Right lobe of liver (tissue), 6 donors: ENCODE results near the gene TRIO. TPM values are rescaled to one million over a fixed set of nuclear protein-coding genes. Genes with fewer than 3 reads are reported as not detected.

Experiments used
- ATAC-seq, 4 donors: fragments of 200-7000 bp; cut with Tn5 transposase; one replicate each; pipeline ENCODE4 v1.9.1; 2020; ENCODE audit warnings: mild to moderate bottlenecking in 4 of 4, moderate library complexity in 4 of 4
- DNase-seq, 3 donors: peaks; one replicate each; pipeline ENCODE4 v3.0.0-alpha.2; 2020
- H3K27ac ChIP-seq, 3 donors: fragments of 200-600 bp; one replicate each; pipeline ENCODE4 v1.8.0; 2022
- H3K27me3 ChIP-seq, 2 donors: fragments of 200-600 bp; one replicate each; pipeline ENCODE4 v1.8.0; 2022
- H3K36me3 ChIP-seq, 4 donors: fragments of 200-600 bp; sonication (generic) in 1 of 4; one replicate each; pipeline versions ENCODE4 v1.5.1 to v1.8.0; 2017 to 2022; ENCODE audit warnings: control low read depth in 1 of 4
- H3K4me1 ChIP-seq, 4 donors: fragments of 200-600 bp; sonication (generic) in 1 of 4; one replicate each; pipeline versions ENCODE4 v1.5.1 to v1.8.0; 2017 to 2022; ENCODE audit warnings: control low read depth in 1 of 4
- H3K4me3 ChIP-seq, 3 donors: fragments of 200-600 bp; one replicate each; pipeline ENCODE4 v1.8.0; 2022
- H3K9me3 ChIP-seq, 4 donors: fragments of 200-600 bp; sonication (generic) in 1 of 4; one replicate each; pipeline versions ENCODE4 v1.5.1 to v1.8.0; 2017 to 2022; ENCODE audit warnings: control low read depth in 1 of 4
- POLR2A ChIP-seq: fragments of 450-650 bp; IDR thresholded peaks from one replicate; pipeline ENCODE4 v1.6.1; 2017; ENCODE audit warnings: antibody characterized with exemption, mild to moderate bottlenecking
- WGBS: methylation state at CpG from one replicate; pipeline ENCODE4 v1.1.6; 2018; ENCODE audit warnings: low coverage, low lambda C conversion rate; ENCODE audit not compliant: insufficient coverage; ENCODE audit errors: missing lambda C conversion rate; 5-methylcytosine and 5-hydroxymethylcytosine counted together
- intact Hi-C, 2 donors: fragments of 100-400 bp; cut with DNase I; formaldehyde crosslinking; loops; one replicate each; pipeline versions ENCODE4 v1.11.2 to v1.14.1; 2022
- total RNA-seq, 6 experiments: library from RNA; depleted of rRNA in 2 of 6; stranded (reverse); fragments of >200 nt in 2 of 6; fragmentation: NEBNext Ultra II Directional in 3 of 6; extraction: Animal tissue kit (Norgen Biotek cat#: 25700) in 3 of 6; gene quantifications; one replicate each; pipeline versions ENCODE4 v1.1.0 to v1.2.4, GENCODE V29; 2016 to 2023
- TF ChIP-seq, protein P1 (sequence below), 4 donors: fragments of 200-600 bp in 3 of 4; fragments of 450-650 bp in 1 of 4; IDR thresholded peaks; one replicate each; pipeline versions ENCODE4 v1.5.1 to v1.8.0; 2016 to 2022; ENCODE audit warnings: antibody characterized with exemption in 4 of 4, mild to moderate bottlenecking in 2 of 4
- donor health status: DM: no; HTN: yes; CAD: no.
- donor health status: DM: no; HTN: no; CAD: no.
- donor health status: DM: no; HTN: no; CAD: no.
- donor health status: DM: no; HTN: yes; CAD: no.
- donor health status: DM: no; HTN: yes; CAD: no.

Gene TRIO
- total RNA-seq, 6 experiments from 2014 or later: 34.7 to 63.5 (median 50.2) TPM

DNA sequence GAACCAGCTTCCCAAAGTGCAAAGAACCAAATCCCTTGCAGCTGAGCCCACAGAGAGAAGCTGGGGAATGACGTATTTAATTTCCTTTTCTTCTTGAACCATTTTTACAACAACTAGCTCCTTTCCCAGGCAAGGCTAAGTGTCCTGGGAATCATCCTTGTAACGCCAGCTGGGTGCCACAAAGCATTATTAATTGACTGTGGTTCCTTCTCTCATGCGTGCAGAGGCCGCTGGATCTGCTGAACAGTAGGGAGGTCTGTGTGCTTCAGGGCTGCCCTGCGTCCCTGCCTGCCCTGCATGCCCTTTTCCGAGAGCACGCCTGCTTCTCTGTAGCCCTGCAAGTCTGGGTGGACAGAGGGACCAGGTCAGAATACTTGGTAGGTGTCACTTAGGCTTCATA is 314.3 kb downstream of the TRIO start:
- TF ChIP-seq, protein P1, sequence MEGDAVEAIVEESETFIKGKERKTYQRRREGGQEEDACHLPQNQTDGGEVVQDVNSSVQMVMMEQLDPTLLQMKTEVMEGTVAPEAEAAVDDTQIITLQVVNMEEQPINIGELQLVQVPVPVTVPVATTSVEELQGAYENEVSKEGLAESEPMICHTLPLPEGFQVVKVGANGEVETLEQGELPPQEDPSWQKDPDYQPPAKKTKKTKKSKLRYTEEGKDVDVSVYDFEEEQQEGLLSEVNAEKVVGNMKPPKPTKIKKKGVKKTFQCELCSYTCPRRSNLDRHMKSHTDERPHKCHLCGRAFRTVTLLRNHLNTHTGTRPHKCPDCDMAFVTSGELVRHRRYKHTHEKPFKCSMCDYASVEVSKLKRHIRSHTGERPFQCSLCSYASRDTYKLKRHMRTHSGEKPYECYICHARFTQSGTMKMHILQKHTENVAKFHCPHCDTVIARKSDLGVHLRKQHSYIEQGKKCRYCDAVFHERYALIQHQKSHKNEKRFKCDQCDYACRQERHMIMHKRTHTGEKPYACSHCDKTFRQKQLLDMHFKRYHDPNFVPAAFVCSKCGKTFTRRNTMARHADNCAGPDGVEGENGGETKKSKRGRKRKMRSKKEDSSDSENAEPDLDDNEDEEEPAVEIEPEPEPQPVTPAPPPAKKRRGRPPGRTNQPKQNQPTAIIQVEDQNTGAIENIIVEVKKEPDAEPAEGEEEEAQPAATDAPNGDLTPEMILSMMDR (IDR thresholded peaks at IDR 0.05): no peak
- no peak for TF ChIP-seq POLR2A
- Histone ChIP-seq H3K9me3 (no peaks in the 10 kb centered on the region), H3K27me3 (no peaks in the 10 kb centered on the region), H3K36me3 (peaks cover 0 to 26% (median 12%) of the 10 kb centered on the region in 4 donors), H3K4me3 (no peak overlapping the region), H3K27ac (no peak overlapping the region), H3K4me1 (no peaks in the 10 kb centered on the region)
- intact Hi-C loops: no loop called here
- ATAC-seq (no peak), DNase-seq (no peak)
- 92% methylated on average over 6 of the region's 7 CpGs for WGBS

DNA sequence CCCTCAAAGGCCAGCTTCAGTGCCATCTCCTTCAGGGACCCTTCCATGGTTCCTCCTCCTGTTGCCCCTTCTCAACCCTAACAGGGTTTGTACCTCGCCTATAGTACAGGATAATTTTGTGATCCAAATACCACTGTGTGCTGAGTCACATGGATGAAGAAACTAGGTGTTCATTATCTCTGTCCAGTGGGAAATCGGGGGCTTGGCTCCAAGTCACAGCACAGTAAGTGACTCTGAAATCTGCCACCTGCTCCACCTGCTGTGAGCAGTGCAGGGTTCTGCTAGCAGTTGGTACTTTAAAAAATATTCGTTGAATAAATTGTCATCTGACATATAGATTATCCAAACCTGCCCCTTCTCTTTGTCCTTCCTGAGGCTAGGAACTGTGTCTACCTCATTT is 315.3 kb downstream of the TRIO start:
- intact Hi-C loops: no loop called here
- Histone ChIP-seq H3K27ac (no peak overlapping the region), H3K4me3 (no peak overlapping the region), H3K27me3 (no peaks in the 10 kb centered on the region), H3K4me1 (no peaks in the 10 kb centered on the region), H3K36me3 (peaks cover 0 to 33% (median 16%) of the 10 kb centered on the region in 4 donors), H3K9me3 (no peaks in the 10 kb centered on the region)
- TF ChIP-seq, protein P1 (IDR thresholded peaks at IDR 0.05): no peak
- TF ChIP-seq POLR2A: no peak
- ATAC-seq (no peak), DNase-seq (no peak)
- 86% methylated on average over 3 of the region's 3 CpGs for WGBS

DNA sequence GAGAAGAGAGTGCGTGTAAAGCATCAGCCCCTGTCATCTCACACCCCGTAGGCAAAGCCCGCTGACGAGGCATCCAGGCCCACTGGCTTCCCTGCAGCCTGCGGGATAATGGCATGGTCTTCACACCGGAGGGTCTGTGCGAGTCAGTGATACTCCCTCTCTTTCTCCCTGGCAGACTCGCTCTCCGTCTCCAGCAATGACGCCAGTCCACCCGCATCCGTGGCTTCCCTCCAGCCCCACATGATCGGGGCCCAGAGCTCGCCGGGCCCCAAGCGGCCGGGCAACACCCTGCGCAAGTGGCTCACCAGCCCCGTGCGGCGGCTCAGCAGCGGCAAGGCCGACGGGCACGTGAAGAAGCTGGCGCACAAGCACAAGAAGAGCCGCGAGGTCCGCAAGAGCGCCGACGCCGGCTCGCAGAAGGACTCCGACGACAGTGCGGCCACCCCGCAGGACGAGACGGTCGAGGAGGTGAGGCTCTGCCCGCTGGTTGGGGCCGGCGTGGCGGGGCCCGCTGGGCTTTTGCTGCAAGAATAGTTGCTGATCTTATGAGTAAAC is 317.8 kb downstream of the TRIO start:
- no peak overlapping the region for H3K27ac ChIP-seq
- DNase-seq (no peak), ATAC-seq (no peak)
- no peaks in the 10 kb centered on the region for H3K27me3 ChIP-seq
- intact Hi-C loops: no loop called here
- H3K36me3 ChIP-seq: peaks cover 0 to 46% (median 19%) of the 10 kb centered on the region in 4 donors
- H3K4me3 ChIP-seq: no peak overlapping the region
- TF ChIP-seq, protein P1 (IDR thresholded peaks at IDR 0.05): no peak
- no peak for TF ChIP-seq POLR2A
- WGBS: 93% methylated on average over 3 of the region's 46 CpGs
- no peaks in the 10 kb centered on the region for H3K4me1 ChIP-seq
- no peaks in the 10 kb centered on the region for H3K9me3 ChIP-seq

DNA sequence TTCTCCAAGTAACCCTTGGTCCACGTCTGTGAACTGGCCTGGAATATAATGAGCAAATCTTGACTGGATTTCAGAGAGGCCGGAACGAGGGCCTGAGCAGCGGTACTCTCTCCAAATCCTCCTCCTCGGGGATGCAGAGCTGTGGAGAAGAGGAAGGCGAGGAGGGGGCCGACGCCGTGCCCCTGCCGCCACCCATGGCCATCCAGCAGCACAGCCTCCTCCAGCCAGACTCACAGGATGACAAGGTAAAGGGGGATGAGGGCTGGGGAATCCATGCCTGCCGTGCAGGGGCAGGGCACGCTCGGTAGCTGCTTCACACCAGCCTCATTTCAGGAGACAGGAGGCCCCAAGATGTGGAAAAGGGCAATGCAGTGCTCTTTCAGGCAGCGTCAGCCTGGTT is 319.5 kb downstream of the TRIO start:
- Histone ChIP-seq H3K4me1 (no peaks in the 10 kb centered on the region), H3K9me3 (no peaks in the 10 kb centered on the region), H3K27ac (no peak overlapping the region), H3K36me3 (peaks cover 0 to 58% (median 19%) of the 10 kb centered on the region in 4 donors), H3K4me3 (no peak overlapping the region), H3K27me3 (no peaks in the 10 kb centered on the region)
- no CpG with 5 or more reads among the region's 14 CpGs for WGBS
- no peak for ATAC-seq
- intact Hi-C loops: no loop called here
- TF ChIP-seq, protein P1 (IDR thresholded peaks at IDR 0.05): no peak
- TF ChIP-seq POLR2A: no peak
- no peak for DNase-seq
